H1 (cell line): ENCODE measurements around the gene PRKN. TPM values are rescaled to one million over a fixed set of nuclear protein-coding genes. Genes with fewer than 3 reads are reported as not detected.

Experiments
- CEBPB ChIP-seq: IDR thresholded peaks from 2 replicates; pipeline ENCODE4 v1.6.1; 2012; ENCODE audit warnings: low read depth, low read length
- polyA plus RNA-seq, 7 experiments: library from polyadenylated mRNA; depleted of rRNA in 3 of 7; stranded (reverse) in 5 of 7; unstranded in 2 of 7; fragments of >200 nt in 5 of 7; fragments of 200-250 nt in 2 of 7; gene quantifications; 1 replicate in 5 of 7; 2 replicates in 1 of 7; 4 replicates in 1 of 7; pipeline versions ENCODE4 v1.2.1 to v1.2.3, GENCODE V29; 2011 to 2013; ENCODE audit warnings: missing spikeins in 2 of 7, mixed read lengths in 2 of 7
- total RNA-seq: library from RNA; stranded (reverse); fragmentation: NEBNext Ultra II Directional; extraction: Animal tissue kit (Norgen Biotek cat#: 25700); gene quantifications from 2 replicates; pipeline ENCODE4 v1.2.1, GENCODE V29; 2021

Gene PRKN
- total and polyA plus RNA-seq, 2 of the 8 experiments (the other 6 are each of a cell fraction or from before 2014, with no cell fraction given), result 0.13 to 0.29 TPM

GRCh38 chr6:162147281-162147680, 580.3 kb downstream of the PRKN start (continued):
- TF ChIP-seq CEBPB, result no peak
